Central memory CD8-positive, alpha-beta T cell (primary cell): ENCODE measurements around the gene PARP14.
"Not testable (repeated sequence)": the region's sequence is repeated elsewhere in the genome, so short reads cannot be mapped to it uniquely, and the experiment has no call there.

Source experiments
- ATAC-seq: fragments of 150-1000 bp; cut with Tn5 transposase; replicated peaks from 2 replicates; pipeline ENCODE4 v1.10.0; 2022; ENCODE audit warnings: mild to moderate bottlenecking, moderate FRiP score, moderate number of reproducible peaks; ENCODE audit not compliant: poor library complexity, severe bottlenecking; ENCODE audit errors: extremely low read depth
- DNase-seq, 2 donors: peaks; one replicate each; pipeline ENCODE4 v3.0.0; 2021; ENCODE audit warnings: low spot score in 2 of 2
- H3K27ac Mint-ChIP-seq: one replicate; pipeline ENCODE4 v1.8.0; 2022; ENCODE audit warnings: low read depth, mild to moderate bottlenecking, moderate library complexity, mixed read lengths
- H3K27me3 Mint-ChIP-seq: one replicate; pipeline ENCODE4 v1.8.0; 2022; ENCODE audit warnings: mixed read lengths
- H3K36me3 Mint-ChIP-seq: one replicate; pipeline ENCODE4 v1.8.0; 2022; ENCODE audit warnings: mild to moderate bottlenecking, moderate library complexity, mixed read lengths; ENCODE audit not compliant: insufficient read depth
- H3K4me1 Mint-ChIP-seq: one replicate; pipeline ENCODE4 v1.8.0; 2022; ENCODE audit warnings: mixed read lengths
- H3K4me3 Mint-ChIP-seq: one replicate; pipeline ENCODE4 v1.8.0; 2022; ENCODE audit warnings: mild to moderate bottlenecking, moderate library complexity, mixed read lengths
- H3K9me3 Mint-ChIP-seq: one replicate; pipeline ENCODE4 v1.8.0; 2022; ENCODE audit warnings: mixed read lengths

The PARP14 gene

DNA sequence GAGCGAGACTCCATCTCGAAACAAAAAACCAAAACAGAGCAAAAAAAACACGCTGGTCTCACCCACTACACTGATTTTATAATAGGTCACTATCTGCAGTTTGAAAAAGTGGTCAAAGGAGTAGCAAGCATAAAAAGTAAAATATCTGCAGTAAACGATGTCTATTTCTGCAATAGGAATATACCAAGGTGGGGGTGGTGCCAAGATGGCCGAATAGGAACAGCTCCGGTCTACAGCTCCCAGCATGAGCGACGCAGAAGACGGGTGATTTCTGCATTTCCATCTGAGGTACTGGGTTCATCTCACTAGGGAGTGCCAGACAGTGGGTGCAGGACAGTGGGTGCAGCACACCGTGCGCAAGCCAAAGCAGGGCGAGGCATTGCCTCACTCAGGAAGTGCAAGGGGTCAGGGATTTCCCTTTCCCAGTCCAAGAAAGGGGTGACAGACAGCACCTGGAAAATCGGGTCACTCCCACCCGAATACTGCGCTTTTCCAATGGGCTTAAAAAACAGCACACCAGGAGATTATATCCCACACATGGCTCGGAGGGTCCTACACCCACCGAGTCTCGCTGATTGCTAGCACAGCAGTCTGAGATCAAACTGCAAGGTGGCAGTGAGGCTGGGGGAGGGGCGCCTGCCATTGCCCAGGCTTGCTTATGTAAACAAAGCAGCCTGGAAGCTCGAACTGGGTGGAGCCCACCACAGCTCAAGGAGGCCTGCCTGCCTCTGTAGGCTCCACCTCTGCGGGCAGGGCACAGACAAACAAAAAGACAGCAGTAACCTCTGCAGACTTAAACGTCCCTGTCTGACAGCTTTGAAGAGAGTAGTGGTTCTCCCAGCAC is 52.3 kb downstream of the PARP14 start:
- not testable (repeated sequence) for H3K27me3 Mint-ChIP-seq, H3K27ac Mint-ChIP-seq, H3K4me3 Mint-ChIP-seq, H3K9me3 Mint-ChIP-seq, DNase-seq, H3K4me1 Mint-ChIP-seq, ATAC-seq, H3K36me3 Mint-ChIP-seq

DNA sequence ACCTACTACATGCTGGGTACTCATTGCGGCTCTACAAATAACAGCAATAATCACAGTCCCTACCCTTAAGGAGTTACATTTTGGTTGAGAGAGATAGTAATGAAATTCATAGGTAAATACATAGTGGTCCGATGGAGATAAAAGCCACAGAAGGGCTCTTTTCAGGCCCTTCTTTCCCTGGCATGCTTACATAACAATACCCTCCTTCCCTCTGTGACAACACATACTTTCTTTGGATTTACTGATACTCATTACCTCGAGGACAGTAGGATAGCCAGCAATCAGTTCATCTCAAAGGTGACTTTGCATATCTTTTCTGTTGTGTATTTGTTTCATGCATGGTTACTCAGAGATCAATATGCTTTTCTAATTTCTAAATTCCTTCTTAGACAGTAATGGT is 58.5 kb downstream of the PARP14 start:
- DNase-seq, result no peak
- no peaks in the 10 kb centered on the region for H3K9me3 Mint-ChIP-seq
- H3K4me1 Mint-ChIP-seq, result no peaks in the 10 kb centered on the region
- no peak for ATAC-seq
- H3K27ac Mint-ChIP-seq, result no peak overlapping the region
- H3K27me3 Mint-ChIP-seq, result no peaks in the 10 kb centered on the region
- no peak overlapping the region for H3K4me3 Mint-ChIP-seq
- H3K36me3 Mint-ChIP-seq, result peaks cover 10% of the 10 kb centered on the region

DNA sequence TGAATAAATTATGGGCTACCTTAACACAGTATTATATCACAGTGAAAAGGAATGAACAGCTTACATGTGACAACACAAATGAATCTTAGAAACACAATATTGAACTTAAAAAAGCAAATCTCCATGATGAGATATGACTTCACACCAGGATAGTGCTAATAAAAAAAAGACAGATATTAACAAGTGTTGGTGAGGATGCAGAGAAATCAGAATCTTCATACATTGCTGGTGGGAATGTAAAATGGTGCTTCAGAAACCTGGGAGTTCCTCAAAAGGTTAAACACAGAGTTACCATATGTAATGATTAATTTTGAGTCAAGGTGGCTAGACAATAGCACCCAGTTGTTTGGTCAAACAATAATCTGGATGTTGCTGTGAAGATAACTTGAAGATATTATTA is 61.6 kb downstream of the PARP14 start:
- Mint-ChIP-seq H3K9me3 (no peaks in the 10 kb centered on the region), H3K4me3 (no peak overlapping the region), H3K4me1 (no peaks in the 10 kb centered on the region), H3K27ac (no peak overlapping the region), H3K36me3 (peaks cover 12% of the 10 kb centered on the region), H3K27me3 (no peaks in the 10 kb centered on the region)
- DNase-seq (no peak), ATAC-seq (no peak)

DNA sequence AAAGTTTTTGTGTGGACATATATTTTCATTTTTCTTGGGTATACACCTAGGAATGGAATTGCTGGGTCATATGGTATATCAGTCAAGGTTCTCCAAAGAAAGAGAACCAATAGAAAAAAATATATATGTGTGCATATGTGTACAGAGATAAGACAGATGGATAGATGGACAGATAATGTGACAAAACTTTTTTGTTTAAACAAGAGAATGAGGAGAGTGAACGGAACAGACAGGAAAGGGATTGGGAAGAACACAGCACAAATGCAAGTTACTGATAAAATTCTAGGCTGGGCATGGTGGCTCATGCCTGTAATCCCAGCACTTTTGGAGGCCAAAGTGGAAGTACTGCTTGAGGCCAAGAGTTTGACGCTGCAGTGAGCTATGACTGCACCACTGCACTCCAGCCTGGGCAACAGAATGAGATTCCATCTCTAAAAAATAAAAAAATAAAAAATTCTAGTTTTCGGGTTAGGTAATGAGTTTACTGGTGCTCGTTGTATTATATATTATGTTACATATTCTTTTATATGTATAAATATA is 63.0 kb downstream of the PARP14 start:
- no peaks in the 10 kb centered on the region for H3K27me3 Mint-ChIP-seq
- no peaks in the 10 kb centered on the region for H3K9me3 Mint-ChIP-seq
- DNase-seq (no peak), ATAC-seq (no peak)
- H3K4me3 Mint-ChIP-seq, result no peak overlapping the region
- no peak overlapping the region for H3K27ac Mint-ChIP-seq
- H3K36me3 Mint-ChIP-seq, result peaks cover 14% of the 10 kb centered on the region
- H3K4me1 Mint-ChIP-seq, result no peaks in the 10 kb centered on the region

DNA sequence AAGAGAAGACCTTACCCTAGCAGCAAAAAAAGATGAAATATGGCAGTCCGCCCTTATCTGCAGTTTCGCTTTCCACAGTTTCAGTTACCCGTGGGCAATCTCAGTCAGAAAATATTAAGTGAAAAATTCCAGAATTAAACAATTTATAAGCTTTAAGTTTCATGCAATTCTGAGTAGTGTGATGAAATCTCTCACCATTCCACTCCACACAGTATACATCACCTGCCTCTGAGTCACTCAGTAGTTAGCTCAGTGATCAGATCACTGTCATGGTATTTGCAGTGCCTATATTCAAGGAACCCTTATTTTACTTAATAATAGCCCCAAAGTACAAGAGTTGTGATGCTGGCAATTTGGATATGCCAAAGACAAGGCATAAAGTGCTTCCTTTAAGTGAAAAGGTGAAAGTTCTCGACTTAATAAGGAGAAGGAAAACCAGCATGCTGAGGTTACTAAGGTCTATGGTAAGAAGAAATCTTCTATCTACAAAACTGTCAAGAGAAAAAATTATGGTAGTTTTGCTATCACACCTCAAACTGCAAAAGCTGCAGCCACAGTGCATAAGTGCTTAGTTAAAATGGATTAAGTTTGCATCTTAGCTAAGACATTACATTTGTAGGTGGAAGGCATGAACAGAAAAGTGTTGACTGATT is 64.9 kb downstream of the PARP14 start:
- DNase-seq, result no peak
- Mint-ChIP-seq H3K27ac (no peak overlapping the region), H3K9me3 (no peaks in the 10 kb centered on the region), H3K4me1 (no peaks in the 10 kb centered on the region), H3K4me3 (no peak overlapping the region), H3K36me3 (peaks cover 14% of the 10 kb centered on the region), H3K27me3 (no peaks in the 10 kb centered on the region)
- no peak for ATAC-seq

DNA sequence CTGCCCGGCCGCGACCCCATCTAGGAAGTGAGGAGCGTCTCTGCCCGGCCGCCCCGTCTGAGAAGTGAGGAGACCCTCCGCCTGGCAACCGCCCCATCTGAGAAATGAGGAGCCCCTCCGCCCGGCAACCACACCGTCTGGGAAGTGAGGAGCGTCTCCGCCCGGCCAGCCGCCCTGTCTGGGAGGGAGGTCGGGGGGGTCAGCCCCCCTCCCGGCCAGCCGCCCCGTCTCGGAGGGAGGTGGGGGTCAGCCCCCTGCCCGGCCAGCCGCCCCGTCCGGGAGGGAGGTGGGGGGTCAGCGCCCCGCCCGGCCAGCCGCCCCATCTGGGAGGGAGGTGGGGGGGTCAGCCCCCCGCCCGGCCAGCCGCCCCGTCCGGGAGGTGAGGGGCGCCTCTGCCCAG is 66.7 kb downstream of the PARP14 start:
- not testable (repeated sequence) for H3K4me3 Mint-ChIP-seq, H3K27me3 Mint-ChIP-seq, H3K9me3 Mint-ChIP-seq, H3K4me1 Mint-ChIP-seq, H3K27ac Mint-ChIP-seq, ATAC-seq, DNase-seq
- peaks cover 14% of the 10 kb centered on the region for H3K36me3 Mint-ChIP-seq

DNA sequence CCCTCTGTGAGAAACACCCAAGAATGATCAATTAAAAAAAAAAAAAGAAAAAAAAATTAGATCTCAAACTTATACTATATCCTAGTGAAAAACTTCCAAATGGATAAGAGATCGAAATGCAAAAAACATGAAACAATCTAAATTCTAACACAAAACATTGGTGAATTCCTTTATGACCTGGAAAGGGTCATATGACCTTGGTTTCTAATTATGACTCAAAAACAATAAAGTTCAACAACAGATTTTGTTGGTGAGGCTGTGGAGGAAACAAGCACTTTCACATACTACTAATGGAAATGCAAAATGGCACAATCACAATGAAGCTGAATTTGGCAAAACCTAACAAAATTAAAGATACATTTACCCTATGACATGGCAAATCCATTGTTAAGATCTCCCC is 67.7 kb downstream of the PARP14 start:
- no peaks in the 10 kb centered on the region for H3K4me1 Mint-ChIP-seq
- ATAC-seq (no peak), DNase-seq (no peak)
- no peaks in the 10 kb centered on the region for H3K27me3 Mint-ChIP-seq
- no peak overlapping the region for H3K4me3 Mint-ChIP-seq
- peaks cover 15% of the 10 kb centered on the region for H3K36me3 Mint-ChIP-seq
- no peak overlapping the region for H3K27ac Mint-ChIP-seq
- no peaks in the 10 kb centered on the region for H3K9me3 Mint-ChIP-seq

DNA sequence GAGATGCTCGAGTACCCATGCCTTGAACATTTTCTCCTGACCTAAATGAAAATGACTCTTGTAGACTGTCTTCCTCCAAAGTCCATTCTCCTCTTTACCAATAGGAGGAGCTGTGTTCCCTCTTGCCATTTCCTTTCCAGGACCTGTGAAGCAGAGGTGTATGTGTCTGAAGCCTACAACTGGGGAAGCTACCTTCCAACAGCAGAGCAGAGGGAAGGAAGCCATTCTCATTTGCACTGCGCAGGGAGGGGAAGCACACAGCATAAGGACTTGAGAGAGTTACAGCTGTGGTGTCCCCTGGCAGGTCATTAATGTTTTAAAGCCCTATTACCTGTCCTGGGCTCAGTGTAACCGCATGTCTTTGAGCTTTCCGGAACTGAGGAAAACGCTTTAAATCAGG is 74.3 kb downstream of the PARP14 start:
- Mint-ChIP-seq H3K9me3 (no peaks in the 10 kb centered on the region), H3K27me3 (no peaks in the 10 kb centered on the region), H3K4me3 (no peak overlapping the region), H3K36me3 (peaks cover 19% of the 10 kb centered on the region), H3K4me1 (no peaks in the 10 kb centered on the region), H3K27ac (no peak overlapping the region)
- no peak for DNase-seq
- ATAC-seq, result peak; percentile 36

DNA sequence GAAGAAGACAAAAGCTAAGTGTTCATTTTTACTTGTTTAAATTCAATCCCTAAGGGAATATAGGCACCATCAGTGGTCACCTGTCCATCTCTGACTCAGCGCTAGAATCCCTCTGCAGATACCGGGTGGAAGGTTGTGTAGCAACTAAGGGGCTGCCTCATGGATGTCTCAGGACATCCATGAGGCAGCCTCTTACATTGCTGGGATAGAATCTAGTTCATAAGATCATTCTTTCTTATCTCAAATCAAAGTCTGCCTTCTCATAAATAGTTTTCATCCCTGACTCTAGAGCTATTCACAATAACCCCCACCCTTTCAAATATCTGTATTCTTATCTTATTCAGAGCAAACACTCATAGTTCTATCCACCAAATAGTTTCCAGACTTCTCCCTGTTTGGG is 74.9 kb downstream of the PARP14 start:
- H3K36me3 Mint-ChIP-seq, result peaks cover 19% of the 10 kb centered on the region
- H3K4me3 Mint-ChIP-seq, result no peak overlapping the region
- ATAC-seq (no peak), DNase-seq (no peak)
- H3K27ac Mint-ChIP-seq, result no peak overlapping the region
- no peaks in the 10 kb centered on the region for H3K27me3 Mint-ChIP-seq
- no peaks in the 10 kb centered on the region for H3K9me3 Mint-ChIP-seq
- no peaks in the 10 kb centered on the region for H3K4me1 Mint-ChIP-seq

DNA sequence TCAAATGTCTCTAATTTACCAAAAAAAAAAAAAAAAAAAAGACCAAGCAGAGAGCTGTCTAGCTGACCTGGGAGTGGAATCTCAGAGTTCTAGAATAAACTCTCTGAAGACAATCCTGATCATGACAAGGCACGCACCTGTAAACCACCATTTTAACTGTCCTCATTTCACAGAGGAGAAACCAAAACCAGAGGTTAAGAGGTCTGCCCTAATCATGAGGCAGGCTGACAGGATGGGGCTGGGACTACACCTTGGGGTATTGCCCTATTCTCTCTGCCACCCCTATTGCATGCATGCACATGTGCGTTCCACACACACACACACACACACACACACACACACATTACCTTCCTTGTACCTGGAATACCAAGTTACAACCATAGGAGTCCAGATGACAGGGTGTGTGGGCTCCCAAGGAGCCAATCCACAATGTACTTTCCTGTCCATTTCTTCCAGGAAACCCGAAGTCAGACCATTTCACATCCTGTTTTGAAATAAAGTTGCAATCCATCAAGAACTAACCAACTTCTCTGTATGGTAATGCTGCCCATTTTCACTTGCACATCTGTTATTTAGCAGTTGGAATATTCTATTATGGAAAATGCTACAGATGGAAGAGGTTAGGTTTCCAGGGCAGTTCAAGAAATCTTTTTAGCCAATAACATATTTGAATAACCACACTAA is 78.4 kb downstream of the PARP14 start:
- peaks cover 12% of the 10 kb centered on the region for H3K36me3 Mint-ChIP-seq
- DNase-seq (no peak), ATAC-seq (no peak)
- no peak overlapping the region for H3K4me3 Mint-ChIP-seq
- no peaks in the 10 kb centered on the region for H3K4me1 Mint-ChIP-seq
- no peaks in the 10 kb centered on the region for H3K9me3 Mint-ChIP-seq
- H3K27me3 Mint-ChIP-seq, result no peaks in the 10 kb centered on the region
- H3K27ac Mint-ChIP-seq, result no peak overlapping the region

DNA sequence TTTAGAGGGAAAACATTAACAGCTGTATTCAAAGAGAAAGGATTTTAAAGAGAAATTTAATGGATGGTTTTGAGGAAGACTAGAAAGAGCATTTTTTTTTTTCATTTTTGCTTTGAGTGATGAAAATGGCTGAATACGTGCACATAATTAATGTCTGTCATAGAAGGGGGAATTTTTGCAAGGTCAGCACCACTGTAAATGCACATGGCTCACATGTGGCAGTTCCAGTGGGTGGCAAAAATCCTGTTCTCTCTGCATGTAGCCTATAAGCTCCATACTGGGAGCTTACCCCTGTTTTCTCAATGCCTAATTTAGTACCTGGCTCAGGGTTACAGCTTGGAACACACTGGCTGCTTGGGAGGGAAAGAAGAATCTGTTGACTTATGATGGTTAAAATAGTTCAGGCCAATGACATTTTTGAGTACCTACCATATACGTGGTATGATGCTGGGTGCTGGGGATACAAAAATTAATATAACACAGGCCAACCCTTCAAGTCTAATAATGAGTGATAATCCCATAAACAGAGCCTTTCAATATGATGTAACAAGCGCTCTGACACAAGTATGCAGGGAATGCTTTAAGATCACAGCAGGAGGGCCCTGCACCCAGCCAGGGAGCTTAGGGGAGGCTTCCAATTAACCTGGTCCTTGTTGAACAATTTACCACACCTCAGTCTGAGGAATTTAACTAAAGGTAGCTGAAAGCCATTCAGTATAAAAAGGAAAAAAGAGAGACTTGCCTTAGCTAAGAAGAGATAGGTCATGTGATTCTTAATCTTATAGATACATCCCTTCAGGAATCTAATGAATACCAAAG is 80.0 kb downstream of the PARP14 start:
- Mint-ChIP-seq H3K27ac (peak overlapping the region; percentile 19), H3K4me3 (no peak overlapping the region), H3K4me1 (no peaks in the 10 kb centered on the region), H3K36me3 (peaks cover 10% of the 10 kb centered on the region), H3K9me3 (no peaks in the 10 kb centered on the region), H3K27me3 (no peaks in the 10 kb centered on the region)
- ATAC-seq (no peak), DNase-seq (no peak)

DNA sequence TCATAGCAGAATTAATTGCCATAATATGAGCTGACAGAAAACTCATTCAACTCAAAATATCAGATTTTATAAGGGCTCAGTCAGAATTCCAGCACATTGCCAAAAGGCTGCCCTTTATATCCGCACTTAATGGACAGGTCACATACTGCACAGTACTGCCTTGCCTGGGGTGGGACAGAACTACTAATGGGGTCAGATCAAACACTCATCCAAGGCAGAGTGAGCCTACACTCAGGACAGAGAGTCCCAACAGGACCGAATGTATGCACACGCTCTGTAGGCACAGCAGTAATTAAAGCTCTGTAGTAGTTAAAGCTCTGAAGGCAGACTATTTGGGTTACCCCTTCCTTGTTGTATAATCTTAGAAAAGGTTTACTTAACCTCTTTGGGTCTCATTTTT is 85.8 kb downstream of the PARP14 start:
- no peak for ATAC-seq
- Mint-ChIP-seq H3K36me3 (peaks cover 9% of the 10 kb centered on the region), H3K27me3 (no peaks in the 10 kb centered on the region), H3K9me3 (no peaks in the 10 kb centered on the region), H3K4me1 (no peaks in the 10 kb centered on the region), H3K27ac (no peak overlapping the region), H3K4me3 (no peak overlapping the region)
- no peak for DNase-seq
